ENCODE data around the gene NTM.
"Not testable (repeated sequence)": the region's sequence is repeated elsewhere in the genome, so short reads cannot be mapped to it uniquely, and the experiment has no call there.

The NTM gene

GRCh38 chr11:131671320-131671719 is 300.9 kb downstream of the NTM start:
- no peak overlapping the region for H3K4me3 ChIP-seq (ENCODE audit: low read length)
- H3K27me3 ChIP-seq (replicated peaks; ENCODE audit: control insufficient read depth, insufficient read depth, low read length) = peaks cover 6% of the 10 kb centered on the region
- H3K4me1 ChIP-seq (ENCODE audit: control insufficient read depth, insufficient read depth, low read length) = peaks cover 23% of the 10 kb centered on the region
- H3K9me3 ChIP-seq (ENCODE audit: control insufficient read depth, low read length) = no peaks in the 10 kb centered on the region
- no peak for DNase-seq (ENCODE audit: low read depth)
- no peaks in the 10 kb centered on the region for H3K36me3 ChIP-seq (ENCODE audit: control insufficient read depth, insufficient read depth, low read length, severe bottlenecking)
- H3K9ac ChIP-seq (ENCODE audit: low read length) = no peak overlapping the region

DNA sequence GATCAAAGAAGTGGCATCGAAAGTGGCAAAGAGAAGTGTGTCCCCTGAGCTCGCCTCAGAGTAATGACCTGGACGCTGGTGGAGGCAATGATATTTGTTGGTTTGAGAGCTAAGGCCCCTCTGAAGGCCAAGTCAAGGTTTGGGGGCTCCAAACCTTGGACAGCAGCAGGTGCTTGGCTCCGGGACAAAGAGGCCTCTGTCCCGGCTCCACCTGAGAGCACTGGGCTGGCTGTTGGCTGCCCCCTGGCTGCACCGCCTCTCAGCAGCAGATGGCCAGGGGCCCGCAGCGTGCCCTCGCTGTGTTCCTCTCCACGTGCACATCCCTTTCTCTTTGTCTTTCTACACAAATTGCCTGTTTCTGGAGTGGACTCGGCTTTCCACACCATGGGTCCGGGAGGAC is 301.3 kb downstream of the NTM start:
- H3K27me3 ChIP-seq (replicated peaks; ENCODE audit: control insufficient read depth, insufficient read depth, low read length) = peaks cover 6% of the 10 kb centered on the region
- no peaks in the 10 kb centered on the region for H3K36me3 ChIP-seq (ENCODE audit: control insufficient read depth, insufficient read depth, low read length, severe bottlenecking)
- H3K4me3 ChIP-seq (ENCODE audit: low read length) = no peak overlapping the region
- no peak overlapping the region for H3K9ac ChIP-seq (ENCODE audit: low read length)
- H3K4me1 ChIP-seq (ENCODE audit: control insufficient read depth, insufficient read depth, low read length) = peaks cover 19% of the 10 kb centered on the region
- no peak for DNase-seq (ENCODE audit: low read depth)
- H3K9me3 ChIP-seq (ENCODE audit: control insufficient read depth, low read length) = no peaks in the 10 kb centered on the region

- H3K9me3 ChIP-seq (ENCODE audit: control insufficient read depth, low read length) = no peaks in the 10 kb centered on the region
- H3K36me3 ChIP-seq (ENCODE audit: control insufficient read depth, insufficient read depth, low read length, severe bottlenecking) = no peaks in the 10 kb centered on the region
- DNase-seq (ENCODE audit: low read depth) = no peak
- no peak overlapping the region for H3K4me3 ChIP-seq (ENCODE audit: low read length)
- peaks cover 6% of the 10 kb centered on the region for H3K27me3 ChIP-seq (replicated peaks; ENCODE audit: control insufficient read depth, insufficient read depth, low read length)
- H3K4me1 ChIP-seq (ENCODE audit: control insufficient read depth, insufficient read depth, low read length) = peaks cover 17% of the 10 kb centered on the region
- H3K9ac ChIP-seq (ENCODE audit: low read length) = no peak overlapping the region
Observed at GRCh38 chr11:131672191-131672590, 301.8 kb downstream of the NTM start.

GRCh38 chr11:131674051-131674755 is 303.8 kb downstream of the NTM start:
- Histone ChIP-seq H3K9ac (ENCODE audit: low read length) (no peak overlapping the region), H3K9me3 (ENCODE audit: control insufficient read depth, low read length) (no peaks in the 10 kb centered on the region), H3K4me3 (ENCODE audit: low read length) (no peak overlapping the region), H3K4me1 (ENCODE audit: control insufficient read depth, insufficient read depth, low read length) (peaks cover 17% of the 10 kb centered on the region), H3K27me3 (replicated peaks; ENCODE audit: control insufficient read depth, insufficient read depth, low read length) (peaks cover 4% of the 10 kb centered on the region), H3K36me3 (ENCODE audit: control insufficient read depth, insufficient read depth, low read length, severe bottlenecking) (no peaks in the 10 kb centered on the region)
- peak; percentile 86 for DNase-seq (ENCODE audit: low read depth)

GRCh38 chr11:131675121-131675888 is 304.9 kb downstream of the NTM start:
- Histone ChIP-seq H3K4me1 (ENCODE audit: control insufficient read depth, insufficient read depth, low read length) (peaks cover 17% of the 10 kb centered on the region), H3K36me3 (ENCODE audit: control insufficient read depth, insufficient read depth, low read length, severe bottlenecking) (no peaks in the 10 kb centered on the region), H3K27me3 (replicated peaks; ENCODE audit: control insufficient read depth, insufficient read depth, low read length) (no peaks in the 10 kb centered on the region), H3K4me3 (ENCODE audit: low read length) (no peak overlapping the region), H3K9ac (ENCODE audit: low read length) (no peak overlapping the region), H3K9me3 (ENCODE audit: control insufficient read depth, low read length) (no peaks in the 10 kb centered on the region)
- no peak for DNase-seq (ENCODE audit: low read depth)

GRCh38 chr11:131677828-131678470 is 307.5 kb downstream of the NTM start:
- H3K27me3 ChIP-seq (replicated peaks; ENCODE audit: control insufficient read depth, insufficient read depth, low read length) = peaks cover 11% of the 10 kb centered on the region
- peaks cover 17% of the 10 kb centered on the region for H3K4me1 ChIP-seq (ENCODE audit: control insufficient read depth, insufficient read depth, low read length)
- no peak for DNase-seq (ENCODE audit: low read depth)
- H3K36me3 ChIP-seq (ENCODE audit: control insufficient read depth, insufficient read depth, low read length, severe bottlenecking) = no peaks in the 10 kb centered on the region
- no peaks in the 10 kb centered on the region for H3K9me3 ChIP-seq (ENCODE audit: control insufficient read depth, low read length)
- no peak overlapping the region for H3K9ac ChIP-seq (ENCODE audit: low read length)
- no peak overlapping the region for H3K4me3 ChIP-seq (ENCODE audit: low read length)

GRCh38 chr11:131678658-131679340 is 308.4 kb downstream of the NTM start:
- Histone ChIP-seq H3K36me3 (ENCODE audit: control insufficient read depth, insufficient read depth, low read length, severe bottlenecking) (no peaks in the 10 kb centered on the region), H3K4me1 (ENCODE audit: control insufficient read depth, insufficient read depth, low read length) (peaks cover 17% of the 10 kb centered on the region), H3K9ac (ENCODE audit: low read length) (no peak overlapping the region), H3K9me3 (ENCODE audit: control insufficient read depth, low read length) (no peaks in the 10 kb centered on the region), H3K4me3 (ENCODE audit: low read length) (no peak overlapping the region), H3K27me3 (replicated peaks; ENCODE audit: control insufficient read depth, insufficient read depth, low read length) (peaks cover 19% of the 10 kb centered on the region)
- DNase-seq (ENCODE audit: low read depth) = no peak

- H3K27me3 ChIP-seq (replicated peaks; ENCODE audit: control insufficient read depth, insufficient read depth, low read length) = peaks cover 35% of the 10 kb centered on the region
- H3K4me3 ChIP-seq (ENCODE audit: low read length); H3K4me1 ChIP-seq (ENCODE audit: control insufficient read depth, insufficient read depth, low read length); H3K36me3 ChIP-seq (ENCODE audit: control insufficient read depth, insufficient read depth, low read length, severe bottlenecking); H3K9me3 ChIP-seq (ENCODE audit: control insufficient read depth, low read length); DNase-seq (ENCODE audit: low read depth); H3K9ac ChIP-seq (ENCODE audit: low read length): not testable (repeated sequence)
Observed at GRCh38 chr11:131680448-131680847, 310.0 kb downstream of the NTM start.

DNA sequence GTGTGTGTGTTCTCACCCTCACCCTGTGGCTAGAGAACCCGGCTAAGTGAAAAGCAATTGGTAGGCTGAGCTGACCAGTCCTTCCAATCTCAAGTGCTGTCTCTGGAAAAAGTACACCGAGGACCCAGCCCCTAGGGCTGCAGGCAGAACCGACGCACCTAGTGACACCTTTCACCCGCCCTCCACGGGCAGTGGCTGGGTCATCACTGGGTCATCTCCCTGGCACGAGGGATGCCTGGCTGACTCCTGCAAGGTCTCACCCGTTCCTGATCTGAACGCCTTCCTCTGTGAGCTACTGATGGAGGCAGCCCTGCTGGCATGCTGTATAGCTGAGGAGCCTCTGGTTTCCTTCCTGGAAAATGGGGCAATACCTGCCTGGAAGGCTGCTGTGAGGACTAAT is 311.5 kb downstream of the NTM start:
- DNase-seq (ENCODE audit: low read depth) = no peak
- Histone ChIP-seq H3K4me3 (ENCODE audit: low read length) (no peak overlapping the region), H3K27me3 (replicated peaks; ENCODE audit: control insufficient read depth, insufficient read depth, low read length) (peaks cover 41% of the 10 kb centered on the region), H3K9ac (ENCODE audit: low read length) (no peak overlapping the region), H3K36me3 (ENCODE audit: control insufficient read depth, insufficient read depth, low read length, severe bottlenecking) (no peaks in the 10 kb centered on the region), H3K9me3 (ENCODE audit: control insufficient read depth, low read length) (no peaks in the 10 kb centered on the region), H3K4me1 (ENCODE audit: control insufficient read depth, insufficient read depth, low read length) (no peaks in the 10 kb centered on the region)

- H3K9me3 ChIP-seq (ENCODE audit: control insufficient read depth, low read length) = no peaks in the 10 kb centered on the region
- no peak for DNase-seq (ENCODE audit: low read depth)
- no peaks in the 10 kb centered on the region for H3K36me3 ChIP-seq (ENCODE audit: control insufficient read depth, insufficient read depth, low read length, severe bottlenecking)
Observed at GRCh38 chr11:131682373-131683015, 312.1 kb downstream of the NTM start.

More at GRCh38 chr11:131682373-131683015, 312.1 kb downstream of the NTM start:
- Histone ChIP-seq H3K4me1 (ENCODE audit: control insufficient read depth, insufficient read depth, low read length) (no peaks in the 10 kb centered on the region), H3K4me3 (ENCODE audit: low read length) (no peak overlapping the region), H3K27me3 (replicated peaks; ENCODE audit: control insufficient read depth, insufficient read depth, low read length) (peaks cover 41% of the 10 kb centered on the region), H3K9ac (ENCODE audit: low read length) (no peak overlapping the region)

Data from adipocyte (in vitro differentiated cells).